Measurements from ENCODE around the gene REEP3.

REEP3 gene

DNA sequence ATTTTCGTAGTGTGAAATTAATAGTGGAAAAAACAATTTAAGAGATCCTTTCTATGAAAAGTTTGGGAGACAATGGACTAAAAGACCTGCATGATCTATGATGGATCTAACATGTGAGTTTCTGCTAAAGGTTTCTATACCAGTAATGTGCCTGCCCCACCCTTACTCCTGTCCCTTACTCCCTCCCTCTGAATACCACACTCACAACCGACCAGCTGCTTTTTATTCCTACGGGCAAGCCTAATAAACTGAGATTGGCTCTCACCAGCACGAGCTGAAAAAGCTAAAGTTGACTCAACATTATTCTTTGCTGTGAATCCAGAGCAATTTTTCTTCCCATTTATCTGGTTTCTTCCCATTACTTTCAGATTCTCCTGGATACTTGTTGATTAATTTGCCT is 17.8 kb upstream of the REEP3 start:
- no peak for FAIRE-seq
- no peak for DNase-seq (ENCODE audit: insufficient read length, low spot score)
- TF ChIP-seq TAF1 (IDR thresholded peaks at IDR 0.05; ENCODE audit: low read depth, low read length), result no peak

DNA sequence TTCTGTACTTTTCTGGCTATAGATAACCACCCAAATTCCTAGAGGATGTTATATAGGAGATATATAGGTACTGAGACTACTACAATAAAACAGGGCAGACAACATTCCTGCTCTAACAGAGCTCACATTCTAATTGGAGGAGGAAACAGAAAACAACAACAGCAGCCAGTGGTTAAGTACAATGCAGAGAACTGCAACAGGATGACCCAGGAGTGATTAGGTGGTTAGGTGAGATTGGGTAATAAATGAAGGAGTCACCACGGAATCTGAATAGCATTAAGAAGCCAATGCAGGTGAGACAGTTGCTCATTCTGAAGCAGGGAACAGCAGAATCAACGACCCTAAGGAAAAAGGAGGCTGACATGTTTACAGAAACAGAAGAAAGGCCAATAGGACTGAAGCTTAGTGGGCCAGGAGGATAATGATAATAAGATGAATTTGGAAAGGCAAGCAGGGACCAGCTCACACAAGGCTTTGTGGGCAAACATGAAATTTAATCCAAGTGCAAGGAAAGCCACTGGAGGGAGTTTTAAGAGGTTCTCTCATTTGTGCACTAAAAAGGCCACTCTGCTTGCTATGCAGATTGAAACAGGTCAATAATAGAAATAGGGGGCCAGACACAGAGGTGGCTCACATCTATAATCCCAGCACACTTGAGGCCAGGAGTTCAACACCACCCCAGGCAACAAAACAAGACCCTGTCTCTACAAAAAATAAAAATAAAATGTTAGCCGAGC is 16.9 kb upstream of the REEP3 start:
- no peak for TF ChIP-seq TAF1 (IDR thresholded peaks at IDR 0.05; ENCODE audit: low read depth, low read length)
- no peak for TF ChIP-seq SPI1 (IDR thresholded peaks at IDR 0.05; ENCODE audit: low read depth, low read length)
- TF ChIP-seq POU2F2 (IDR thresholded peaks at IDR 0.05; ENCODE audit: low read depth, low read length), result no peak
- no peak for TF ChIP-seq PAX5 (IDR thresholded peaks at IDR 0.05; ENCODE audit: insufficient read depth, low read length, severe bottlenecking)
- TF ChIP-seq POLR2AphosphoS5 (IDR thresholded peaks at IDR 0.05; ENCODE audit: low read depth, low read length), result no peak
- no peak for TF ChIP-seq POLR2A (IDR thresholded peaks at IDR 0.05; ENCODE audit: low read depth, low read length)
- FAIRE-seq (peak; percentile 23), DNase-seq (ENCODE audit: insufficient read length, low spot score) (no peak)

DNA sequence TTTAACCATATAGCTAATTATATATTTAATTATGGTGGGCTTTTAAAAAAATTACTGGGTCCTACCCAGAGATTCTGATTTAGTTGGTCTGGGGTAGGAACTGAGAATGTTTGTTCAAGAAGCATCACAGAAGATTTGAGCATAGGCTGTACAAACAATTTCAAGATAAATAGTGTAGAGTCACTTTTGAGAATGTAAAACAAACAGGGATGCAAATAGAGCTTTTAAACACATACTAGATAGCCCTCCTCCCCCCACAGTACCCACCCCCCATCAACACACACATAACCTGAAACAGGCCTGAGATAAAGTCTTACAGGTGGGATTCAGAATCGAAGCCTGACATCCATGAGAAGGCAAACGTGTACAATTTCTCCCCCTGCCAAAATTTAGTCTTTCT is 15.6 kb upstream of the REEP3 start:
- FAIRE-seq, result no peak
- DNase-seq (ENCODE audit: insufficient read length, low spot score), result no peak
- TF ChIP-seq POU2F2 (IDR thresholded peaks at IDR 0.05; ENCODE audit: low read depth, low read length), result no peak
- no peak for TF ChIP-seq POLR2A (IDR thresholded peaks at IDR 0.05; ENCODE audit: low read depth, low read length)
- TF ChIP-seq TAF1 (IDR thresholded peaks at IDR 0.05; ENCODE audit: low read depth, low read length), result no peak
- TF ChIP-seq SPI1 (IDR thresholded peaks at IDR 0.05; ENCODE audit: low read depth, low read length), result no peak
- no peak for TF ChIP-seq POLR2AphosphoS5 (IDR thresholded peaks at IDR 0.05; ENCODE audit: low read depth, low read length)
- no peak for TF ChIP-seq PAX5 (IDR thresholded peaks at IDR 0.05; ENCODE audit: insufficient read depth, low read length, severe bottlenecking)

DNA sequence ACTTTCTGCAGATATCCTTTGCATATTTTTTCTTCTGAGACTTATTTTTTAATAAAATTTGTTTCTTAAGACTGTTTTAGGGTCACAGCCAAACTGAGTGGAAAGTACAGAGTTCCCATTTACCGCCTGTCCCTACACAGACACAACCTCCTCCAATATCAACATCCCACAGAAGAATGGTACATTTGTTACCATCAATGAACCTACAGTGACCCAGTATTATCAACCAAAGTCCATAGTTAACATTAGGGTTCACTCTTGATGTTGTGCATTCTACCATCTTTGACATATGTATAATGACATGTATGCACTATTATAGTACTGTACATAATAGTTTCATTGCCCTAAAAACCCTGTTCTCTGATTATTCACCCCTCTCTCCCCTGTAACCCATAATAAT is 14.6 kb upstream of the REEP3 start:
- FAIRE-seq (no peak), DNase-seq (ENCODE audit: insufficient read length, low spot score) (no peak)
- TF ChIP-seq SPI1 (IDR thresholded peaks at IDR 0.05; ENCODE audit: low read depth, low read length) (no peak), TAF1 (IDR thresholded peaks at IDR 0.05; ENCODE audit: low read depth, low read length) (no peak), PAX5 (IDR thresholded peaks at IDR 0.05; ENCODE audit: insufficient read depth, low read length, severe bottlenecking) (no peak), POLR2AphosphoS5 (IDR thresholded peaks at IDR 0.05; ENCODE audit: low read depth, low read length) (no peak), POLR2A (IDR thresholded peaks at IDR 0.05; ENCODE audit: low read depth, low read length) (no peak), POU2F2 (IDR thresholded peaks at IDR 0.05; ENCODE audit: low read depth, low read length) (no peak)

DNA sequence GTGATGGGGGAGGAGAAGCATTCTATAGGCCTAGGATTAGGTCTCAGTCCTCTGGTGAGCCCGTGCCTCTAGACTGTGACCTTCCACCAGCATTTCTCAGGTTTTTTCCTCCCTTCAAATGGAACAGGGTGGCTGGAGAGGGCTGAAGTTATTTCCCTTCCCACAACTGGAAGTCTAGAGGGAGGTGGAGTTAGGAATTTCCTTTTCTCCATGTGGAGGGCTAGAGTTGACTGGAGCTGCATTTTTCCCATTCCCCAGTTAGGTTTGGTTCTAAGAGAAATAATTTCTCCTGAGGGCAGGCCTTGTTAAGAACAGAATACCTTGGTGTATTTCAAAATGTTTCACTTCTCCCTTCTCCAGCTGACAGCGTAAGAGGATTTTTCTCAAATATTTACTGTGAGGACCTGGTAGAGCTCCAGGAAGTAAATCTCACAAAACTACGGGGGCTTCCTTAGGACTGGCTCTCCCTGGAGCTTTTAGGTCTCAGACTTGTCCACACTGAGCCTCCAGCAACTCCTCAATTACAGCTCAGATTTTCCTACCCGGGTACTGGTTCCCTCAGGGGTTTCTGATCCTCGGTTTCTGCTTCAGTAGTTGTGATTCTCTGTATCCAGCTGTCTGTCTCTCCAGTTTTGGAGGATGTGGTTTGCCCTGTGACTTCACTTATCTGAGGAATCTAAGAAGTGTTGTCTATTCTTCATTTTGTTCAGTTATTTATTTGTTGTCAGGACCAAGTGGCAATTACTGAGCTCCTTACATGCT is 6.0 kb upstream of the REEP3 start:
- TF ChIP-seq SPI1 (IDR thresholded peaks at IDR 0.05; ENCODE audit: low read depth, low read length), result peak; percentile 56
- no peak for TF ChIP-seq TAF1 (IDR thresholded peaks at IDR 0.05; ENCODE audit: low read depth, low read length)
- DNase-seq (ENCODE audit: insufficient read length, low spot score), result no peak
- no peak for FAIRE-seq

DNA sequence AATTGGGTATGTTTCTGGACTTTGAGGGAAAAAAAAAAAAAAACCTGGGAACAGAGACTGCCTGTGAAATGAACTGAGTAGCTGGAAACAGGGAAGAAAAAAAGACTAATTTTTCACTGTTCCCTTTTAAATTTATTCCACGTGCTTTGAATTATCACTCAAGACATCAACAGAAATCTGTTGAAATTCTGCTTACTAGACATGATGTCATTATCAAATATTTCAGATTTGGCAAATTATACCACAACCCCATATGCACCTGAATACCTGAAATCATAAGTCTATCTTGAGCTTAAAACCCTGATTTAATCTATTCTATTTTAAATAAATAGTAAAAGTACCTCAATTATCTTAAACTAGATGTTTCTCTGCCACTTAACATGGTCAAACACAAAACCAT is 5.0 kb upstream of the REEP3 start:
- no peak for DNase-seq (ENCODE audit: insufficient read length, low spot score)
- TF ChIP-seq POLR2AphosphoS5 (IDR thresholded peaks at IDR 0.05; ENCODE audit: low read depth, low read length) (no peak), PAX5 (IDR thresholded peaks at IDR 0.05; ENCODE audit: insufficient read depth, low read length, severe bottlenecking) (no peak), POLR2A (IDR thresholded peaks at IDR 0.05; ENCODE audit: low read depth, low read length) (no peak), SPI1 (IDR thresholded peaks at IDR 0.05; ENCODE audit: low read depth, low read length) (no peak), TAF1 (IDR thresholded peaks at IDR 0.05; ENCODE audit: low read depth, low read length) (no peak), POU2F2 (IDR thresholded peaks at IDR 0.05; ENCODE audit: low read depth, low read length) (no peak)
- no peak for FAIRE-seq

DNA sequence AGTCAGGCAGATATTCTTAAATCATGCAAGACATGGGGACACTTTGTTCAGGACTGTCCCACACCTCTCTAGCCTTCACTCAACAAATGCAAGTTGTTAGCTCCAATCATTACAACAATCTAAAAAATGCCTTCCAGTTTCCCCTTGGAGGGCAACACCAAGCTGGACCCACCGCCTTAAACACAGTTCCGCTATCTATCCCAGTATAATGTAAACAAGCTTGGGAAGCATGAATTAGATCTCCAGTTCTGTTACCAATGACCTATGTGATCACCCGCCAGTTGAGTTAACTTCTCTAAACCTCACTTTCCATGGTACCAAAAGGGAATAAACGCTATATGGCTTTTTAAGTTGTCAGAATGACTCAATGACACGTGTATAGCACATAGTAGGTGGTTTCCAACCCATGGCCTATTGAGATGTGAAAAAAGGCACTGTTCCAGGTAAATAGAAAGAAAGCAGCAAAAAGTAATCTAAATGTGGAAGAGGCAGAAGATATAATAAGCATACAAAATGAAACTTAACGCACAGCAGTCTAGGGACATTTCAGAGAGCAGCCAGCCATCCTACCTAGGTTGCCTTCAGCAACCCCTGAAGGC is 2.4 kb upstream of the REEP3 start:
- DNase-seq (ENCODE audit: insufficient read length, low spot score) (no peak), FAIRE-seq (no peak)
- TF ChIP-seq PAX5 (IDR thresholded peaks at IDR 0.05; ENCODE audit: insufficient read depth, low read length, severe bottlenecking), result no peak
- TF ChIP-seq POU2F2 (IDR thresholded peaks at IDR 0.05; ENCODE audit: low read depth, low read length), result no peak
- TF ChIP-seq POLR2AphosphoS5 (IDR thresholded peaks at IDR 0.05; ENCODE audit: low read depth, low read length), result no peak
- no peak for TF ChIP-seq POLR2A (IDR thresholded peaks at IDR 0.05; ENCODE audit: low read depth, low read length)
- no peak for TF ChIP-seq TAF1 (IDR thresholded peaks at IDR 0.05; ENCODE audit: low read depth, low read length)
- no peak for TF ChIP-seq SPI1 (IDR thresholded peaks at IDR 0.05; ENCODE audit: low read depth, low read length)

DNA sequence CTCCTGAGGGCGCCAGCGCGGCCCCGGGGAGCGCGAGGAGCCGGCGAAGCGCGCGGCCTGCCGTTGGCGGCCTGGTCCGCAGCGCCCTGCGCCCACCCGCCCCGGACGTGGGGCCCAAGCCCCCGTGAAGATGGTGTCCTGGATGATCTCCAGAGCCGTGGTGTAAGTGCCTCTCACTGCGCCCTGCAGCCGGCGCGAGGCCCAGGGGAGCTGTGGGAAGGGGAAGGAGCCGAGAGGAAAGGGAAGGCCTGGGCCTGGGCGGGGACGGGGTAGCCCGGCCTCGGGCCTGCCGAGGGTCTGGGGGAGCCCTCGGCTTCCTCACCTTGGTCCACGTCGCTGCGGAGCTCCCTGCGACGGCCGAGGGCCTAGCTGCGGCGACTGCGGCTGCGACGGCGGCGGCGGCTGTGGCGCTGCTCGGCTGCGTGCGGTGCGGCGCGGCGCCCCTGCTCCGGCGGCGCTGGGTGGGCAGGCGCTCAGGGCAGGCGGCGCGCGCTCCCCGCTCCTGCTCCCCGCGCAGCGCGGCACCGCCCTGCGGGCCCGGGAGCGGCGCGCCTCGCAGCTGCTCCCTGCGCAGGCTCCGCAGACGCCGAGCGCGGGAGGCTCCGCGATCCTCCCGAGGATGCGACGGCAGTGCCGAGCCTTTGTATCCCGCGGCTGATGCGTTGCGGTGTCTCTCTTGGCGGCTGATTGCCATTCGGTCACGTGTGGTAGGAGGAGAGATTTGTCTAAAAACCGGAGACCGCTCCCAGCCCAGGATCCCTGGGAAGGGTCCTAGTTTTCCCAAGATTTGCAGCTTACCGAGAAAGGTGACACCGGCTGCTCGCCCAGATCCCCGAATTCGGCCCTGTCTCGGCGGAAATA is 445 bp downstream of the REEP3 start:
- peak; percentile 77 for FAIRE-seq
- peak; percentile 66 for DNase-seq (ENCODE audit: insufficient read length, low spot score)
- TF ChIP-seq TAF1 (IDR thresholded peaks at IDR 0.05; ENCODE audit: low read depth, low read length) (peak; percentile 52; the same call in 1 of the 2 replicates), PAX5 (IDR thresholded peaks at IDR 0.05; ENCODE audit: insufficient read depth, low read length, severe bottlenecking) (no peak), POU2F2 (IDR thresholded peaks at IDR 0.05; ENCODE audit: low read depth, low read length) (no peak), POLR2A (IDR thresholded peaks at IDR 0.05; ENCODE audit: low read depth, low read length) (peak; percentile 62; the same call in 1 of the 2 replicates), SPI1 (IDR thresholded peaks at IDR 0.05; ENCODE audit: low read depth, low read length) (no peak), POLR2AphosphoS5 (IDR thresholded peaks at IDR 0.05; ENCODE audit: low read depth, low read length) (peak; percentile 63; the same call in 1 of the 2 replicates)

DNA sequence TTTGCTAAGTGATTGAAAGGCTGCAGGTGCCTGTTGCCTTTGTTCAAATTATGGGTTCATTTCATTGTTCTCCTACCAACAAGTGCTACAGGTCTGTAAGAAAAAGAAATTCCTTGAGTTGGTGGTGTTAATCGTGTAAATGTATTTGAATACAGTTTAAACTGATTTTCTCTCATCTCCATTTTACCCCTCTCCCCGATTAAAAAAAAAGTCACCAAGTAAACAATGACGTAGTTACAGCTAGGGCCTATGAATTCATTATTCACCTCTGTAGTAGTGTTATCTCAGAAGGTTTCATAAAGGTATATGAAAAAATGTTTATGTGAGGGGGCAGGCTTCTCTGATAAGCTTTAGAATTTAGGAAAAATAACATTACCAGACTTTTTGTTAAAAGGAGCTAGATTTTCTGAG is 1.1 kb downstream of the REEP3 start:
- DNase-seq (ENCODE audit: insufficient read length, low spot score), result no peak
- no peak for FAIRE-seq
- no peak for TF ChIP-seq POU2F2 (IDR thresholded peaks at IDR 0.05; ENCODE audit: low read depth, low read length)
